HEK293 (cell line): ENCODE results near the gene ADCY7.

Experiments
- BCL11A ChIP-seq: fragments of 450-650 bp; formaldehyde crosslinking; IDR thresholded peaks from 2 replicates; pipeline ENCODE4 v1.5.1; 2016; ENCODE audit warnings: low read depth, missing biosample characterization, missing genetic modification characterization
- BCL11B ChIP-seq: fragments of 450-650 bp; formaldehyde crosslinking; IDR thresholded peaks from 2 replicates; pipeline ENCODE4 v1.5.1; 2016; ENCODE audit warnings: low read depth, missing biosample characterization, missing genetic modification characterization
- GLIS2 ChIP-seq: fragments of 450-650 bp; formaldehyde crosslinking; IDR thresholded peaks from 2 replicates; pipeline ENCODE4 v1.5.1; 2016; ENCODE audit warnings: missing biosample characterization, missing genetic modification characterization
- KLF16 ChIP-seq: fragments of 450-650 bp; formaldehyde crosslinking; IDR thresholded peaks from 2 replicates; pipeline ENCODE4 v1.5.1; 2017; ENCODE audit warnings: missing biosample characterization, missing genetic modification characterization
- REST ChIP-seq: fragments of 450-650 bp; formaldehyde crosslinking; IDR thresholded peaks from 2 replicates; pipeline ENCODE4 v1.5.1; 2016; ENCODE audit warnings: missing biosample characterization, missing genetic modification characterization
- ZNF621 ChIP-seq: fragments of 450-650 bp; formaldehyde crosslinking; IDR thresholded peaks from 2 replicates; pipeline ENCODE4 v1.5.1; 2017; ENCODE audit warnings: missing biosample characterization, missing genetic modification characterization
- ZNF660 ChIP-seq: fragments of 450-650 bp; IDR thresholded peaks from 2 replicates; pipeline ENCODE4 v1.5.1; 2018; ENCODE audit warnings: missing biosample characterization, mild to moderate bottlenecking, missing genetic modification characterization
- ZNF76 ChIP-seq: fragments of 450-650 bp; formaldehyde crosslinking; IDR thresholded peaks from 2 replicates; pipeline ENCODE4; 2016; ENCODE audit warnings: low read depth, missing biosample characterization, missing genetic modification characterization, borderline replicate concordance
- TF ChIP-seq, protein P1 (sequence below): fragments of 450-650 bp; formaldehyde crosslinking; IDR thresholded peaks from 2 replicates; pipeline ENCODE4 v1.5.1; 2016; ENCODE audit warnings: missing biosample characterization, missing genetic modification characterization
- TF ChIP-seq, protein P2 (sequence below): fragments of 450-650 bp; formaldehyde crosslinking; IDR thresholded peaks from 2 replicates; pipeline ENCODE4 v1.5.1; 2016; ENCODE audit warnings: missing biosample characterization, missing genetic modification characterization, low read depth
- TF ChIP-seq, protein P3 (sequence below): IDR thresholded peaks from 2 replicates; pipeline ENCODE4 v1.6.1; 2011; ENCODE audit warnings: mild to moderate bottlenecking, low read depth, low read length, borderline replicate concordance
- TF ChIP-seq, protein P4 (sequence below): fragments of 450-650 bp; formaldehyde crosslinking; IDR thresholded peaks from 2 replicates; pipeline ENCODE4 v1.5.1; 2016; ENCODE audit warnings: missing biosample characterization, missing genetic modification characterization
- TF ChIP-seq, protein P5 (sequence below): fragments of 450-650 bp; formaldehyde crosslinking; IDR thresholded peaks from 2 replicates; pipeline ENCODE4 v1.5.1; 2016; ENCODE audit warnings: missing biosample characterization, missing genetic modification characterization

DNA sequence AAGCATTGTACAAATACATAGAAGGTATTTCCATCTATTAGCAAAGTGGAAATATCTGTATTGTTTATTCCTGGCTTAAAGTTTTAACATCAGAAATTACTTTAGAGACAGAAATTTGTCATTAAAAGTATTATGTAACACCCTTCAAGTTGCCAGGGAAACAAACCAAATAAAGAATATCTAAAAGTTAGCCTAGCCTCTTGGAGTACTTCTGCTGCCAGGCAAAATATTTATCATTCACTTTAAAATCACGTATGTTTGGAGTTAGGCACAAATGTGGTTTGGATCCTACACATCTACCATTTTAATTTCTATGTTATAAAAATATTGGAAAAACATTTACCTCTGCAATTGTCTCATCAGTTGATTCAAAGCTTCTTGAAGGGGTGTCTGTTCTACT lies 87.7 kb downstream of the ADCY7 start:
- TF ChIP-seq, protein P1, sequence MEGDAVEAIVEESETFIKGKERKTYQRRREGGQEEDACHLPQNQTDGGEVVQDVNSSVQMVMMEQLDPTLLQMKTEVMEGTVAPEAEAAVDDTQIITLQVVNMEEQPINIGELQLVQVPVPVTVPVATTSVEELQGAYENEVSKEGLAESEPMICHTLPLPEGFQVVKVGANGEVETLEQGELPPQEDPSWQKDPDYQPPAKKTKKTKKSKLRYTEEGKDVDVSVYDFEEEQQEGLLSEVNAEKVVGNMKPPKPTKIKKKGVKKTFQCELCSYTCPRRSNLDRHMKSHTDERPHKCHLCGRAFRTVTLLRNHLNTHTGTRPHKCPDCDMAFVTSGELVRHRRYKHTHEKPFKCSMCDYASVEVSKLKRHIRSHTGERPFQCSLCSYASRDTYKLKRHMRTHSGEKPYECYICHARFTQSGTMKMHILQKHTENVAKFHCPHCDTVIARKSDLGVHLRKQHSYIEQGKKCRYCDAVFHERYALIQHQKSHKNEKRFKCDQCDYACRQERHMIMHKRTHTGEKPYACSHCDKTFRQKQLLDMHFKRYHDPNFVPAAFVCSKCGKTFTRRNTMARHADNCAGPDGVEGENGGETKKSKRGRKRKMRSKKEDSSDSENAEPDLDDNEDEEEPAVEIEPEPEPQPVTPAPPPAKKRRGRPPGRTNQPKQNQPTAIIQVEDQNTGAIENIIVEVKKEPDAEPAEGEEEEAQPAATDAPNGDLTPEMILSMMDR (tag by site-specific recombination) = no peak
- TF ChIP-seq ZNF76 (tag by site-specific recombination) (no peak), REST (tag by site-specific recombination) (no peak), GLIS2 (tag by site-specific recombination) (no peak), BCL11A (no peak), BCL11B (tag by site-specific recombination) (no peak), ZNF660 (no peak), ZNF621 (tag by site-specific recombination) (no peak), KLF16 (tag by site-specific recombination) (no peak)
- TF ChIP-seq, protein P2, sequence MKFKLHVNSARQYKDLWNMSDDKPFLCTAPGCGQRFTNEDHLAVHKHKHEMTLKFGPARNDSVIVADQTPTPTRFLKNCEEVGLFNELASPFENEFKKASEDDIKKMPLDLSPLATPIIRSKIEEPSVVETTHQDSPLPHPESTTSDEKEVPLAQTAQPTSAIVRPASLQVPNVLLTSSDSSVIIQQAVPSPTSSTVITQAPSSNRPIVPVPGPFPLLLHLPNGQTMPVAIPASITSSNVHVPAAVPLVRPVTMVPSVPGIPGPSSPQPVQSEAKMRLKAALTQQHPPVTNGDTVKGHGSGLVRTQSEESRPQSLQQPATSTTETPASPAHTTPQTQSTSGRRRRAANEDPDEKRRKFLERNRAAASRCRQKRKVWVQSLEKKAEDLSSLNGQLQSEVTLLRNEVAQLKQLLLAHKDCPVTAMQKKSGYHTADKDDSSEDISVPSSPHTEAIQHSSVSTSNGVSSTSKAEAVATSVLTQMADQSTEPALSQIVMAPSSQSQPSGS (tag by site-specific recombination) = no peak
- TF ChIP-seq, protein P3, sequence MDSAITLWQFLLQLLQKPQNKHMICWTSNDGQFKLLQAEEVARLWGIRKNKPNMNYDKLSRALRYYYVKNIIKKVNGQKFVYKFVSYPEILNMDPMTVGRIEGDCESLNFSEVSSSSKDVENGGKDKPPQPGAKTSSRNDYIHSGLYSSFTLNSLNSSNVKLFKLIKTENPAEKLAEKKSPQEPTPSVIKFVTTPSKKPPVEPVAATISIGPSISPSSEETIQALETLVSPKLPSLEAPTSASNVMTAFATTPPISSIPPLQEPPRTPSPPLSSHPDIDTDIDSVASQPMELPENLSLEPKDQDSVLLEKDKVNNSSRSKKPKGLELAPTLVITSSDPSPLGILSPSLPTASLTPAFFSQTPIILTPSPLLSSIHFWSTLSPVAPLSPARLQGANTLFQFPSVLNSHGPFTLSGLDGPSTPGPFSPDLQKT = no peak
- TF ChIP-seq, protein P4, sequence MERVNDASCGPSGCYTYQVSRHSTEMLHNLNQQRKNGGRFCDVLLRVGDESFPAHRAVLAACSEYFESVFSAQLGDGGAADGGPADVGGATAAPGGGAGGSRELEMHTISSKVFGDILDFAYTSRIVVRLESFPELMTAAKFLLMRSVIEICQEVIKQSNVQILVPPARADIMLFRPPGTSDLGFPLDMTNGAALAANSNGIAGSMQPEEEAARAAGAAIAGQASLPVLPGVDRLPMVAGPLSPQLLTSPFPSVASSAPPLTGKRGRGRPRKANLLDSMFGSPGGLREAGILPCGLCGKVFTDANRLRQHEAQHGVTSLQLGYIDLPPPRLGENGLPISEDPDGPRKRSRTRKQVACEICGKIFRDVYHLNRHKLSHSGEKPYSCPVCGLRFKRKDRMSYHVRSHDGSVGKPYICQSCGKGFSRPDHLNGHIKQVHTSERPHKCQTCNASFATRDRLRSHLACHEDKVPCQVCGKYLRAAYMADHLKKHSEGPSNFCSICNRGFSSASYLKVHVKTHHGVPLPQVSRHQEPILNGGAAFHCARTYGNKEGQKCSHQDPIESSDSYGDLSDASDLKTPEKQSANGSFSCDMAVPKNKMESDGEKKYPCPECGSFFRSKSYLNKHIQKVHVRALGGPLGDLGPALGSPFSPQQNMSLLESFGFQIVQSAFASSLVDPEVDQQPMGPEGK = no peak
- TF ChIP-seq, protein P5, sequence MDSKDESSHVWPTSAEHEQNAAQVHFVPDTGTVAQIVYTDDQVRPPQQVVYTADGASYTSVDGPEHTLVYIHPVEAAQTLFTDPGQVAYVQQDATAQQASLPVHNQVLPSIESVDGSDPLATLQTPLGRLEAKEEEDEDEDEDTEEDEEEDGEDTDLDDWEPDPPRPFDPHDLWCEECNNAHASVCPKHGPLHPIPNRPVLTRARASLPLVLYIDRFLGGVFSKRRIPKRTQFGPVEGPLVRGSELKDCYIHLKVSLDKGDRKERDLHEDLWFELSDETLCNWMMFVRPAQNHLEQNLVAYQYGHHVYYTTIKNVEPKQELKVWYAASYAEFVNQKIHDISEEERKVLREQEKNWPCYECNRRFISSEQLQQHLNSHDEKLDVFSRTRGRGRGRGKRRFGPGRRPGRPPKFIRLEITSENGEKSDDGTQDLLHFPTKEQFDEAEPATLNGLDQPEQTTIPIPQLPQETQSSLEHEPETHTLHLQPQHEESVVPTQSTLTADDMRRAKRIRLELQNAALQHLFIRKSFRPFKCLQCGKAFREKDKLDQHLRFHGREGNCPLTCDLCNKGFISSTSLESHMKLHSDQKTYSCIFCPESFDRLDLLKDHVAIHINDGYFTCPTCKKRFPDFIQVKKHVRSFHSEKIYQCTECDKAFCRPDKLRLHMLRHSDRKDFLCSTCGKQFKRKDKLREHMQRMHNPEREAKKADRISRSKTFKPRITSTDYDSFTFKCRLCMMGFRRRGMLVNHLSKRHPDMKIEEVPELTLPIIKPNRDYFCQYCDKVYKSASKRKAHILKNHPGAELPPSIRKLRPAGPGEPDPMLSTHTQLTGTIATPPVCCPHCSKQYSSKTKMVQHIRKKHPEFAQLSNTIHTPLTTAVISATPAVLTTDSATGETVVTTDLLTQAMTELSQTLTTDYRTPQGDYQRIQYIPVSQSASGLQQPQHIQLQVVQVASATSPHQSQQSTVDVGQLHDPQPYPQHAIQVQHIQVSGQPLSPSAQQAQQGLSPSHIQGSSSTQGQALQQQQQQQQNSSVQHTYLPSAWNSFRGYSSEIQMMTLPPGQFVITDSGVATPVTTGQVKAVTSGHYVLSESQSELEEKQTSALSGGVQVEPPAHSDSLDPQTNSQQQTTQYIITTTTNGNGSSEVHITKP (tag by site-specific recombination) = no peak
